ENCODE data around the gene SORL1.
"Not testable (repeated sequence)": the region's sequence is repeated elsewhere in the genome, so short reads cannot be mapped to it uniquely, and the experiment has no call there.

SORL1 gene

GRCh38 chr11:121497176-121497998 is 45.3 kb downstream of the SORL1 start:
- no peak overlapping the region for H3K9ac ChIP-seq
- H2AFZ ChIP-seq = no peak overlapping the region
- H3K9me3 ChIP-seq (ENCODE audit: control insufficient read depth, low read length) = no peaks in the 10 kb centered on the region
- H3K27me3 ChIP-seq (ENCODE audit: control insufficient read depth, insufficient read depth, low read length) = no peaks in the 10 kb centered on the region
- H3K4me2 ChIP-seq (ENCODE audit: low read length) = no peak overlapping the region
- no peak overlapping the region for H3K27ac ChIP-seq
- no peak for TF ChIP-seq CTCF (IDR thresholded peaks at IDR 0.05)
- no peaks in the 10 kb centered on the region for H3K36me3 ChIP-seq (ENCODE audit: control insufficient read depth, insufficient read depth, low read length)
- no peaks in the 10 kb centered on the region for H3K79me2 ChIP-seq
- H3K4me1 ChIP-seq = no peaks in the 10 kb centered on the region
- H3K4me3 ChIP-seq (ENCODE audit: low read depth, low read length) = no peak overlapping the region

DNA sequence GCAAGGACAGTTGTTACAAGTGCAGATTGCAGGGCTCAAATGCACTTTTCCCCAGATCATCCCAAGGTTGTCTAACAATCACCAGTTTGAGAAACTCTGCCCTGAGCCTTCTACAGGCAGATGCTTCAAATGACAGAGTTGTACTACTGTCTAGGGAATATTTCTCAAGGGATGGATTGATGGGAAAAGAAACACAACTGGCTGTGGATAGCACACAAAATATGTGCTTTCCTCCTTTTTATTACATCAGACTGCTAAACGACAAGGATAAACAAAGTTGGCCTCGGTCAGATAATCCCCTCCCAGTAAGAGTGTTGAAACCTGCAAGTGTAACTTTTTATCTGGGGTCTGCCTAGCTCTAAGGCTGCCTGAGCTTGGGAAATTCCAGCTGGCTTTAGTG is 47.3 kb downstream of the SORL1 start:
- Histone ChIP-seq H3K79me2 (no peaks in the 10 kb centered on the region), H3K9me3 (ENCODE audit: control insufficient read depth, low read length) (no peaks in the 10 kb centered on the region), H3K4me1 (no peaks in the 10 kb centered on the region), H3K4me2 (ENCODE audit: low read length) (no peak overlapping the region), H3K9ac (no peak overlapping the region), H3K27me3 (ENCODE audit: control insufficient read depth, insufficient read depth, low read length) (no peaks in the 10 kb centered on the region), H3K27ac (no peak overlapping the region), H3K4me3 (ENCODE audit: low read depth, low read length) (no peak overlapping the region), H3K36me3 (ENCODE audit: control insufficient read depth, insufficient read depth, low read length) (no peaks in the 10 kb centered on the region), H2AFZ (no peak overlapping the region)
- TF ChIP-seq CTCF (IDR thresholded peaks at IDR 0.05) = no peak

GRCh38 chr11:121500275-121500674 is 48.2 kb downstream of the SORL1 start:
- Histone ChIP-seq H3K36me3 (ENCODE audit: control insufficient read depth, insufficient read depth, low read length) (no peaks in the 10 kb centered on the region), H3K27ac (no peak overlapping the region), H3K9me3 (ENCODE audit: control insufficient read depth, low read length) (no peaks in the 10 kb centered on the region), H3K4me2 (ENCODE audit: low read length) (no peak overlapping the region), H3K9ac (no peak overlapping the region), H3K27me3 (ENCODE audit: control insufficient read depth, insufficient read depth, low read length) (no peaks in the 10 kb centered on the region), H3K4me3 (ENCODE audit: low read depth, low read length) (no peak overlapping the region), H2AFZ (no peak overlapping the region), H3K79me2 (no peaks in the 10 kb centered on the region), H3K4me1 (no peaks in the 10 kb centered on the region)
- no peak for TF ChIP-seq CTCF (IDR thresholded peaks at IDR 0.05)

DNA sequence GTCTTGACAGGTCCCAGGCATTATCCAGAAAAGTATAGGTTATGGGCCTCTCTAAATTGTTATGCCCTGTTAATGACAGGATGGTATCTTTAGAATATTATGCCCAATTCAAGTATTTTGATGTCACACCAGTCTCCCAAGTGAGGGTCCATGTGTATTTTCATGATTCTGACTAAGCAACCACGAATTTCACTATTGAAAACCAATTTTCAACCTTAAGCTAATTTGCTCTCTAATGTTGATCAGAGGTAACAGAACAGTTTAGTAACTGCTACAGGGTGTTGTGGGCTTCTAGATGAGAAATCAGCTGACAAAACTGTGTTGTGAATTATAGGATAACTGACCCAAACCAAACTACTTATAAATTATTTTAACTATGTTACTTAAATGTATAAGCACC is 48.6 kb downstream of the SORL1 start:
- no peak overlapping the region for H3K9ac ChIP-seq
- no peaks in the 10 kb centered on the region for H3K36me3 ChIP-seq (ENCODE audit: control insufficient read depth, insufficient read depth, low read length)
- no peaks in the 10 kb centered on the region for H3K9me3 ChIP-seq (ENCODE audit: control insufficient read depth, low read length)
- no peak overlapping the region for H3K4me3 ChIP-seq (ENCODE audit: low read depth, low read length)
- H3K4me2 ChIP-seq (ENCODE audit: low read length) = no peak overlapping the region
- H2AFZ ChIP-seq = no peak overlapping the region
- H3K4me1 ChIP-seq = no peaks in the 10 kb centered on the region
- no peak overlapping the region for H3K27ac ChIP-seq
- H3K79me2 ChIP-seq = no peaks in the 10 kb centered on the region
- TF ChIP-seq CTCF (IDR thresholded peaks at IDR 0.05) = no peak
- H3K27me3 ChIP-seq (ENCODE audit: control insufficient read depth, insufficient read depth, low read length) = no peaks in the 10 kb centered on the region

GRCh38 chr11:121503051-121503450 is 50.9 kb downstream of the SORL1 start:
- Histone ChIP-seq H2AFZ (no peak overlapping the region), H3K4me3 (ENCODE audit: low read depth, low read length) (no peak overlapping the region), H3K36me3 (ENCODE audit: control insufficient read depth, insufficient read depth, low read length) (no peaks in the 10 kb centered on the region), H3K4me1 (no peaks in the 10 kb centered on the region), H3K9me3 (ENCODE audit: control insufficient read depth, low read length) (no peaks in the 10 kb centered on the region), H3K27ac (no peak overlapping the region), H3K79me2 (no peaks in the 10 kb centered on the region), H3K4me2 (ENCODE audit: low read length) (no peak overlapping the region), H3K27me3 (ENCODE audit: control insufficient read depth, insufficient read depth, low read length) (no peaks in the 10 kb centered on the region), H3K9ac (no peak overlapping the region)
- no peak for TF ChIP-seq CTCF (IDR thresholded peaks at IDR 0.05)

DNA sequence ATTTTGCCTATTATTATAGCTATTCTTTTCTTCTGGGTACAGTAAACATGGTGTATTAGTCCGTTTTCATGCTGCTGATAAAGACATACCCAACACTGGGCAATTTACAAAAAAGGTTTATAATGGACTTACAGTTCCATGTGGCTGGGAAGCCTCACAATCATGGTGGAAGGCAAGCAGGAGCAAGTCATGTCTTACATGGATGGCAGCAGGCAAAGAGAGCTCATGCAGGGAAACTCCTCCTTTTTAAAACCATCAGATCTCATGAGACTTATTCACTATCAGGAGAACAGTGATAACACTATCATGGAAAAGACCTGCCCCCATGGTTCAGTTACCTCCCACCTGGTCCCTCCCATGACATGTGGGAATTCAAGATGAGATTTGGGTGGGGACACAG is 54.1 kb downstream of the SORL1 start:
- not testable (repeated sequence) for H3K36me3 ChIP-seq (ENCODE audit: control insufficient read depth, insufficient read depth, low read length); H3K79me2 ChIP-seq; H3K9ac ChIP-seq; H3K9me3 ChIP-seq (ENCODE audit: control insufficient read depth, low read length); H3K4me2 ChIP-seq (ENCODE audit: low read length); H3K4me1 ChIP-seq; H3K27ac ChIP-seq; H2AFZ ChIP-seq; H3K27me3 ChIP-seq (ENCODE audit: control insufficient read depth, insufficient read depth, low read length); H3K4me3 ChIP-seq (ENCODE audit: low read depth, low read length)
